ENCODE measurements around the gene ANKLE2. TPM values are rescaled to one million over a fixed set of nuclear protein-coding genes. Genes with fewer than 3 reads are reported as not detected.
"Not testable (repeated sequence)": the region's sequence is repeated elsewhere in the genome, so short reads cannot be mapped to it uniquely, and the experiment has no call there.

The ANKLE2 gene
- total RNA-seq, 1 donor from 2014 or later = 97.9 TPM

DNA sequence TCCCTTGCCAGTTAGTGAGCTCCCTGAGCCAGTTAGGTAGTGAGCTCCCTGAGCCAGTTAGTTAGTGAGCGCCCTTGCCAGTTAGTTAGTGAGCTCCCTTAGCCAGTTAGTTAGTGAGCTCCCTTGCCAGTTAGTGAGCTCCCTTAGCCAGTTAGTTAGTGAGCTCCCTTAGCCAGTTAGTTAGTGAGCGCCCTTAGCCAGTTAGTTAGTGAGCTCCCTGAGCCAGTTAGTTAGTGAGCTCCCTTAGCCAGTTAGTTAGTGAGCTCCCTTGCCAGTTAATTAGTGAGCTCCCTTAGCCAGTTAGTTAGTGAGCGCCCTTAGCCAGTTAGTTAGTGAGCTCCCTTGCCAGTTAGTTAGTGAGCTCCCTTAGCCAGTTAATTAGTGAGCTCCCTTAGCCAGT lies 69.6 kb downstream of the ANKLE2 start:
- intact Hi-C loops (cut with micrococcal nuclease) = not testable (repeated sequence)

DNA sequence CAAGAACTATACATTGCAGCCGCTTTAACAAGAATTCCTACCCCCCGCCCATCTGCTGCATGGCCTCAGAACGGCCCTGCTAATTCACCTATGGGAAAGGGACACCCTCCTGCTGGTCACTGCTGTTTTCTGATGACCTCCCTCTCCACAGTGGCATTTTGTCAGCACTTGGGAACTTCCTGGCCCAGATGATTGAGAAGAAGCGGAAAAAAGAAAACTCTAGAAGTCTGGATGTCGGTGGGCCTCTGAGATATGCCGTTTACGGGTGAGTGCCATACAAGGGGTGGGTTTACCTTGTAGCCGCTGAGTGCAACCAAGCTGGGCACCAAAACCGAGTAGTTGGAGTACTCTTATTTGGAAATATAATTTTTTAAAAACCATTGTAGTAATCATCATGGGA lies 71.5 kb downstream of the ANKLE2 start:
- intact Hi-C loops (cut with micrococcal nuclease) = no loop called here

DNA sequence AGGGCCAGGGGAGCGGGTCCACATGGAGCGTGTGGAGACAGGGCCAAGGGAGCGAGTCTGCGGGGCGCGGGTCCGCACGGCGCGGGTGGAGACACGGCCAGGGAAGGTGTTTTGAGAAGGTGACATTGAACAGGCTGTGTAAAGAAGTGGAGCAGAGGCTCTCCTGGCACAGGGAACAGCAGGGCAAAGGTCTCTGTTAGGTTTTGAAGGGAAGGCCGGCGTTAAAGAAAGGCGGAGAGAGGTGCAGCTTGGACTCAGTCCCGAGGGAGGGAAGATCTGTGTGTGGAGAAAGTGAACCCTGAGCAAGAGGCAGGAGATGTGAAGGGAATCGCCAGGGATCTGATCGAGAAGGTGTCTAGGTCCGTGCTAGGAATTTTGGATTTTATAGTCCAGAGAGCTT lies 72.4 kb downstream of the ANKLE2 start:
- intact Hi-C loops (cut with micrococcal nuclease) = loop anchor here (5.0 kb wide), 2 partner anchors 393 to 547 kb away; partner anchors contain the start of genes DDX51, NOC4L and ZNF140

DNA sequence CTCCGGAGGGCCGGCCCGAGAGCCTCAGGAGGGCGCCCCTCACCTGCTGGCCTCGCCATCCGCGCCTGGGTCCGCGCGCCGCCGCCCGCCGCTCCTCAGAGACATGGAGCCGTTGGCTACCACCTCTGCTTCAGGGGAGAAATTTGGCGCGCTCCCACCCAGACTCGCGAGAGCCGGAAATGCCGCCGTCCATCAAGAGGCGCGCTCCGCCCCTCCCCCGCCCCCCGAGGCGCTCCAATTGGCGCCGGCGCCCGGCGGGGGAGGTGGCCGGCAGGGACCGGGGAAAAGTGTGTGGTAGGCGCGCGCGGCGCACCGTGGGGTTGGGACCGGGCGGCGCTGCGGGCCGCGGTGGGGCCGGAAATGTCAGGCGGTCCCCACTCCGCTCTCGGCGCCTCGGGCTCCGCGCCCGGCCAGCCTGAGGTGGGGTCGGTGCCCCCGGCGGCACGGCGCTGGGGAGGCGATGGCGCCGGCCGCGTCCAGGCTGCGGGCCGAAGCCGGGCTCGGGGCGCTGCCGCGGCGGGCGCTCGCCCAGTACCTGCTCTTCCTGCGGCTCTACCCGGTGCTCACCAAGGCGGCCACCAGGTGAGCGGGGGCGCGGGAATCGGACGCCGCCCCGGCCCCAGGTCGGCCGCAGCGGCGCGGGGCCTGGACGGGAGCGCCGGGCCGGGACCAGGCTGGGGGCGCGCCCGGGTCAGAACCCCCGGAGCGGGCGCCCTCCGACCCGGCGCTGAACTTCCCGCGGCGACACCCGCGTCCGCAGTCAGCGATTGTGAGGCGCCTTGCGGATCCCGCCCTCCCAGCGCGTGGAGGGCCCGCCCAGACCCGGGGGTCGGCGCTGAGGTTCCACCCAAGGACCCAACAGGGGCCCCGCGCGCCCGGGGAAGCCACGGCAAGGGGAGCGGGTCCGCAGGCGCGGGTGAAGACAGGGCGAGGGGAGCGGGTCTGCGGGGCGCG lies 74.1 kb downstream of the ANKLE2 start, which contains the start of the genes POLE and PXMP2:
Gene POLE, minus strand, starts transcription at position 132 of the 954 bp plus-strand sequence. Its CDS starts 27 bp downstream, at position 105.
Gene PXMP2, plus strand, starts transcription at position 377 of the 954 bp plus-strand sequence. Its CDS starts 84 bp downstream, at position 461.
- intact Hi-C loops (cut with micrococcal nuclease) = loop anchor here (1.0 to 5.0 kb wide), 5 partner anchors 23 to 545 kb away; partner anchors contain the start of genes ANKLE2, DDX51, NOC4L and PGAM5

DNA sequence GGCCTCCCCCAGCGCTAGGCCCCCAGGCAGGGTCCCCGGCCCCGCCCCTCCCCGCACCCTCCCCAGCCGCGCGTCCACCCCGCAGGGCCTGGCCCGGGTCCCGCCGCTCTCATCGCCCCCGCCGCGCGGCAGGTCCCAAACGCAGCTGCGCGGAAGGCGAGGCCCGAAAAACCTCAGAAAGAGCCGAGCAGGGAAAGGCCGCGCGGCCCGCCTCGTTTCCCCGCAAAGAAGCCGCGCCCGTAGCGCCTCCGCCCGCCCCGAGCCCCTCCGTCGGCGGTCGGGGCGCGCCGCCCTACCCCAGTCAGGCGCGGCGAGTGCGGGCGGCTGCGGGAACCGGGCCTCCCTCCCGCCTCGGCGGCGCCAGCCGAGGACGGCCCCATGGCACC lies 74.8 kb downstream of the ANKLE2 start:
- intact Hi-C loops (cut with micrococcal nuclease) = loop anchor here (1.0 to 5.0 kb wide), 5 partner anchors 23 to 545 kb away; partner anchors contain the start of genes ANKLE2, DDX51, NOC4L and PGAM5

DNA sequence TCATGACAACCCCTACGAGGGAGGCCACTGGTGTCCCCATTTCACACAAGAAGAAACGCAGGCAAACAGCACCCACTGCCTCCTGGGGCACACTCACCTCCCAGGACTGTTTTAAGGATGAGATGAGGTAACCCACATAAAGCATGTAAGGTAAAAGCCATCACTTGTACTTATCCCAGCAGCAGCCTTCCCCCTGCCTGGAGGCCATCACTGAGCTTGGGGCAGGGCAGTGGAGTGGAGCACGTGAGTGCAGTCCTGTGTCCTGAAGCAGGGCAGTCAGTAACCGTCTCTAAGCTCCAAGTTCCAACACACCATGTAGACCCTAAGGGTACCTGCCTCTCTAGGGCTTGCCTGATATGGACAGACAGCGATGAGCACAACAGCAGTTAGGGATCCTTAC lies 76.2 kb downstream of the ANKLE2 start:
- intact Hi-C loops (cut with micrococcal nuclease) = loop anchor here (5.0 kb wide), 2 partner anchors 397 to 543 kb away; partner anchors contain the start of genes DDX51, NOC4L and ZNF140

DNA sequence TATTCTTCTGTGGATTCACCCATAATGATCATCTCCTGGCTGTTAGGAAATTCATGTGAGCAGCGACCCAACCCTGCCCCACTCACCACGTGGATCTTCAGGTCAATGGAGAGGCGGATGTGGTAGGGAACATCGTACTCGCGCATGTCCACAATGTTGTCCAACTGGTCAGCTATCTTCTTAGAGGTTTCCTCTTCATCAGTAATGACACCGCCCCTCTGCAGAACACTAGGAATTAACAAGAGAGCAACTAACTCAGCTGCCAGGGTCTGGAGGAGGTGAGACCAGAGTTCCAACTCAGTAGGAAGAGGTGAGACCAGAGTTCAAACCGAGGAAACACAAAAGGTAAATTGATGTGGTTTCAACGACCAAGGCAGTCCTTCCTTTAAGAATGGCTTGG lies 84.1 kb downstream of the ANKLE2 start:
- intact Hi-C loops (cut with micrococcal nuclease) = no loop called here

DNA sequence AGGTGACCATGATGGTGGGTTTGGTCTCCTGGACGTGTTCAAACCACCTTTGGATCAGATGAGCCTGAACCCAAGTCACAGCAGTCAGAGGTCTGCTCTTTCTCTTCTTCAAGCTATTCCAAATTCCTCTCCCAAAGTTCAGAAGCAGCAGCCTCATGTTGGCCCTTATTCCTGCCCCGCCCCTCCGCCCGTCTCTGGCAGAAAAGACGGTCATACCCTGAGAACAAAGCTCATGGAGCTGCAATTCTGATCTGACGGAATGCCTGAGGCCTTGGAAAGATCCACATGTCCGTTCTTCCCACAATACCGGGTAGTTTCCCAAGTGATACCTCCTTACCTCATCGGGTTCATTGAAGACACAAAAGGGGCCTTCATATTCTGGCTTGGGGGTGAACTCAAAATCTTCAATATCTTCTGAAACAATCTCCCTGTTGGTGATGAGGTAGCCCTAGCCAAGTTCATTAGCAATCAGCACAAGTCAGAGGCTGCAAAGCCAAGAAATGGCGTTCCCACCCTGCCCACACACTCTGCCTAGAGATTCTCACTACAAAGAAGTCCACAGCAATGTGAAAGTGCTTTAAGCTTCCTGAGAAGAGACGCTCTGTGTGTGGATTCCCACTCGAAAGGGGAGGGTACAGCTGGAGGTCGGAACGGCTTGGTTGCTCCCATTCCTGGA lies 85.7 kb downstream of the ANKLE2 start:
- intact Hi-C loops (cut with micrococcal nuclease) = no loop called here

Other genes with a start within 250 kb of the ANKLE2 start
- gene LRCOL1, start 151.2 kb downstream of the ANKLE2 start, total RNA-seq = not detected in 2 replicates
- not detected in 2 replicates for gene P2RX2, start 143.1 kb downstream of the ANKLE2 start, total RNA-seq
- gene POLE, start 74.5 kb downstream of the ANKLE2 start, total RNA-seq = 144 and 154 TPM in 2 replicates
- 27.3 and 28.0 TPM in 2 replicates for gene PXMP2, start 74.2 kb downstream of the ANKLE2 start, total RNA-seq
- 58.2 and 59.7 TPM in 2 replicates for gene PGAM5, start 51.0 kb downstream of the ANKLE2 start, total RNA-seq
- gene GOLGA3, start 67.0 kb upstream of the ANKLE2 start, total RNA-seq = 54.0 and 55.2 TPM in 2 replicates
- gene CHFR, start 125.8 kb upstream of the ANKLE2 start, total RNA-seq = 79.7 and 87.2 TPM in 2 replicates
- 8.0 and 11.0 TPM in 2 replicates for gene ZNF605, start 194.5 kb upstream of the ANKLE2 start, total RNA-seq
- 15.3 and 19.5 TPM in 2 replicates for gene ZNF26, start 224.5 kb upstream of the ANKLE2 start, total RNA-seq

Measured in T-helper 2 cell treated with Interferon-gamma antibody and Interleukin-4, amounts not matched to agents 100 ng/mL and 5 ng/mL, for 36 hours (primary cell).